PC-9 (cell line): Measurements from ENCODE around the gene IL3.

Source experiments
- EZH2 ChIP-seq: fragments of 200-600 bp; sonication (generic); IDR thresholded peaks from 2 replicates; pipeline ENCODE4 v1.8.0; 2017; ENCODE audit warnings: antibody characterized with exemption, low read depth
- TF ChIP-seq, protein P1 (sequence below): fragments of 200-600 bp; sonication (generic); conservative IDR thresholded peaks from 2 replicates; pipeline ENCODE4 v1.6.1; 2017; ENCODE audit warnings: mixed run types, antibody characterized with exemption, mild to moderate bottlenecking, moderate library complexity

- TF ChIP-seq, protein P1, sequence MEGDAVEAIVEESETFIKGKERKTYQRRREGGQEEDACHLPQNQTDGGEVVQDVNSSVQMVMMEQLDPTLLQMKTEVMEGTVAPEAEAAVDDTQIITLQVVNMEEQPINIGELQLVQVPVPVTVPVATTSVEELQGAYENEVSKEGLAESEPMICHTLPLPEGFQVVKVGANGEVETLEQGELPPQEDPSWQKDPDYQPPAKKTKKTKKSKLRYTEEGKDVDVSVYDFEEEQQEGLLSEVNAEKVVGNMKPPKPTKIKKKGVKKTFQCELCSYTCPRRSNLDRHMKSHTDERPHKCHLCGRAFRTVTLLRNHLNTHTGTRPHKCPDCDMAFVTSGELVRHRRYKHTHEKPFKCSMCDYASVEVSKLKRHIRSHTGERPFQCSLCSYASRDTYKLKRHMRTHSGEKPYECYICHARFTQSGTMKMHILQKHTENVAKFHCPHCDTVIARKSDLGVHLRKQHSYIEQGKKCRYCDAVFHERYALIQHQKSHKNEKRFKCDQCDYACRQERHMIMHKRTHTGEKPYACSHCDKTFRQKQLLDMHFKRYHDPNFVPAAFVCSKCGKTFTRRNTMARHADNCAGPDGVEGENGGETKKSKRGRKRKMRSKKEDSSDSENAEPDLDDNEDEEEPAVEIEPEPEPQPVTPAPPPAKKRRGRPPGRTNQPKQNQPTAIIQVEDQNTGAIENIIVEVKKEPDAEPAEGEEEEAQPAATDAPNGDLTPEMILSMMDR = no peak
- TF ChIP-seq EZH2 = no peak
Observed at GRCh38 chr5:132033122-132033521, 27.3 kb upstream of the IL3 start.
